Measurements from ENCODE around the gene GABRG3.

The GABRG3 gene

GRCh38 chr15:27412415-27412814, 441.4 kb downstream of the GABRG3 start:
- DNase-seq (ENCODE audit: low read depth in 2 of 2) = no peak

- no peak for DNase-seq (ENCODE audit: low read depth in 2 of 2)
Measured at GRCh38 chr15:27414168-27414870, 443.3 kb downstream of the GABRG3 start.

- no peak for DNase-seq (ENCODE audit: low read depth in 2 of 2)
Measured at GRCh38 chr15:27418726-27419125, 447.7 kb downstream of the GABRG3 start.

- DNase-seq (ENCODE audit: low read depth in 2 of 2) = no peak
Measured at GRCh38 chr15:27422997-27423396, 452.0 kb downstream of the GABRG3 start.

- DNase-seq (ENCODE audit: low read depth in 2 of 2) = no peak
Measured at GRCh38 chr15:27426805-27427204, 455.8 kb downstream of the GABRG3 start.

- DNase-seq (ENCODE audit: low read depth in 2 of 2) = no peak
Measured at GRCh38 chr15:27427276-27427675, 456.3 kb downstream of the GABRG3 start.

GRCh38 chr15:27428151-27428550, 457.2 kb downstream of the GABRG3 start:
- no peak for DNase-seq (ENCODE audit: low read depth in 2 of 2)

GRCh38 chr15:27429577-27429976, 458.6 kb downstream of the GABRG3 start:
- DNase-seq (ENCODE audit: low read depth in 2 of 2) = no peak

- DNase-seq (ENCODE audit: low read depth in 2 of 2) = no peak
Measured at GRCh38 chr15:27433604-27434003, 462.6 kb downstream of the GABRG3 start.

GRCh38 chr15:27438403-27439375, 467.7 kb downstream of the GABRG3 start:
- no peak for DNase-seq (ENCODE audit: low read depth in 2 of 2)

- no peak for DNase-seq (ENCODE audit: low read depth in 2 of 2)
Measured at GRCh38 chr15:27441120-27441519, 470.1 kb downstream of the GABRG3 start.

GRCh38 chr15:27448234-27448633, 477.3 kb downstream of the GABRG3 start:
- no peak for DNase-seq (ENCODE audit: low read depth in 2 of 2)

GRCh38 chr15:27448986-27449385, 478.0 kb downstream of the GABRG3 start:
- DNase-seq (ENCODE audit: low read depth in 2 of 2) = no peak

- no peak for DNase-seq (ENCODE audit: low read depth in 2 of 2)
Measured at GRCh38 chr15:27449941-27450340, 479.0 kb downstream of the GABRG3 start.

- no peak for DNase-seq (ENCODE audit: low read depth in 2 of 2)
Measured at GRCh38 chr15:27454281-27455075, 483.5 kb downstream of the GABRG3 start.

GRCh38 chr15:27456807-27457206, 485.8 kb downstream of the GABRG3 start:
- no peak for DNase-seq (ENCODE audit: low read depth in 2 of 2)

GRCh38 chr15:27457766-27458165, 486.8 kb downstream of the GABRG3 start:
- DNase-seq (ENCODE audit: low read depth in 2 of 2) = no peak

- DNase-seq (ENCODE audit: low read depth in 2 of 2) = no peak
Measured at GRCh38 chr15:27458345-27459084, 487.5 kb downstream of the GABRG3 start.

GRCh38 chr15:27459836-27460235, 488.9 kb downstream of the GABRG3 start:
- no peak for DNase-seq (ENCODE audit: low read depth in 2 of 2)

- DNase-seq (ENCODE audit: low read depth in 2 of 2) = no peak
Measured at GRCh38 chr15:27461181-27461580, 490.2 kb downstream of the GABRG3 start.

- DNase-seq (ENCODE audit: low read depth in 2 of 2) = no peak
Measured at GRCh38 chr15:27463525-27464088, 492.6 kb downstream of the GABRG3 start.
